VCaP (cell line): ENCODE results near the gene TBATA.

ENCODE experiments used
- H3K27ac ChIP-seq: fragments of 450-650 bp; 2 replicates; pipeline ENCODE4 v1.5.1; 2017
- TF ChIP-seq, protein P1 (sequence below): fragments of 450-650 bp; conservative IDR thresholded peaks from 2 replicates; pipeline ENCODE4 v1.5.1; 2017; ENCODE audit warnings: mild to moderate bottlenecking, moderate library complexity

The TBATA gene

DNA sequence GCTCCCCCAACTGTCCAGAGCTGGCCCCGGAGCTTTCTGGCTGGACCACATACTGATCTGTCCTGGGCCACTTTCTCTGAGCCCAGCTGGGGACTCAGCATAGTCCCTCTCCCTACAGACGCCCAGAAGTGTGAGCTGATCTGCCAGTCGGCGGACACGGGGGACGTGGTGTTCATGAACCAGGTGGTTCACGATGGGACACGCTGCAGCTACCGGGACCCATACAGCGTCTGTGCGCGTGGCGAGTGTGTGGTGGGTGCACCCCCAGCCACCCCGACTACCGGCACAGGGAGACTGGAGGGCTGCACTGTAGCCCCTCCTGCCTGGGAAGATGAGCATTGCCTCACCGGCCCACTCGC lies 41.8 kb downstream of the TBATA start:
- H3K27ac ChIP-seq = no peak overlapping the region
- TF ChIP-seq, protein P1, sequence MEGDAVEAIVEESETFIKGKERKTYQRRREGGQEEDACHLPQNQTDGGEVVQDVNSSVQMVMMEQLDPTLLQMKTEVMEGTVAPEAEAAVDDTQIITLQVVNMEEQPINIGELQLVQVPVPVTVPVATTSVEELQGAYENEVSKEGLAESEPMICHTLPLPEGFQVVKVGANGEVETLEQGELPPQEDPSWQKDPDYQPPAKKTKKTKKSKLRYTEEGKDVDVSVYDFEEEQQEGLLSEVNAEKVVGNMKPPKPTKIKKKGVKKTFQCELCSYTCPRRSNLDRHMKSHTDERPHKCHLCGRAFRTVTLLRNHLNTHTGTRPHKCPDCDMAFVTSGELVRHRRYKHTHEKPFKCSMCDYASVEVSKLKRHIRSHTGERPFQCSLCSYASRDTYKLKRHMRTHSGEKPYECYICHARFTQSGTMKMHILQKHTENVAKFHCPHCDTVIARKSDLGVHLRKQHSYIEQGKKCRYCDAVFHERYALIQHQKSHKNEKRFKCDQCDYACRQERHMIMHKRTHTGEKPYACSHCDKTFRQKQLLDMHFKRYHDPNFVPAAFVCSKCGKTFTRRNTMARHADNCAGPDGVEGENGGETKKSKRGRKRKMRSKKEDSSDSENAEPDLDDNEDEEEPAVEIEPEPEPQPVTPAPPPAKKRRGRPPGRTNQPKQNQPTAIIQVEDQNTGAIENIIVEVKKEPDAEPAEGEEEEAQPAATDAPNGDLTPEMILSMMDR = no peak

DNA sequence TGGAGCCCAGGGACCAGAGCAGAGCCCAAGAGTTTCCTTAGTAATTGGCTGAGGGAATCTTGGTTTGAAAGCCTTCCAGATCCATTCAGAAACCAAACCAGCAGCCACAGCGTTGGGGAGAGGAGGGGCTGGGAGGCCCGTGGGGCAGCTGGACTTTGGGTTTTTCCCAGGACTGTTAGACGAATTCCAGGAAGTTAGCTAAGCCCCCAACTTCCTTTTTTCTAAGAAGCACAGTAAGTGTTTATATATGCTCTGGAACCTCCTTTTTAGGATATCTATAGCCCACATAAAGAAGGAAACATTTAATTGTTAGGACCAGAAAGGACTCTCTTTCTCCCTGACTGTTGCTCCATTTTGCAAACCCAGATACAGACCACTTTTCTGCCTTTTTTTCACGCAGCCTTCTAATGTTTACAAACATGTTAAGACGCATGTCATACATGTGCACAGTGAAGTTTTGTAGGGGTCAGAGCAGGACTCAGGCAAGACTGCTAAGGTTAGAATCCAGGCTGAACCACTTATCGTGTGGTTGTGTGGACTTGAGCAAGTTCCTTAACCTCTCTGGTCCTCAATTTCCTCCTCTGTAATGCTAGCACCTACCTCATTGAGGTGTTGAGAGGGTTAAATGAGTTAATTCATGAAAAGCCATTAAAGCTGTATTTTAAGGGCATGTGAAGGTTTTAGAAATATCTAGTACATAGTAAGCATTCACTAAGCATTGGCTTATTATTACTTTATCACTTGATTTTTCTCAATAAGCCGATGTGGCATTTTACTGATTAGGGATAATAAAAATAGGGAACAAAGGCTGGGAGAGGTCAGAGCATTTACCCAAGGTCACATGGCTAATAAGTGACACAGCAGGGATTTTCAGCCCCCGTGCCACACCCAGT lies 42.4 kb downstream of the TBATA start:
- TF ChIP-seq, protein P1 = no peak
- H3K27ac ChIP-seq = no peak overlapping the region

DNA sequence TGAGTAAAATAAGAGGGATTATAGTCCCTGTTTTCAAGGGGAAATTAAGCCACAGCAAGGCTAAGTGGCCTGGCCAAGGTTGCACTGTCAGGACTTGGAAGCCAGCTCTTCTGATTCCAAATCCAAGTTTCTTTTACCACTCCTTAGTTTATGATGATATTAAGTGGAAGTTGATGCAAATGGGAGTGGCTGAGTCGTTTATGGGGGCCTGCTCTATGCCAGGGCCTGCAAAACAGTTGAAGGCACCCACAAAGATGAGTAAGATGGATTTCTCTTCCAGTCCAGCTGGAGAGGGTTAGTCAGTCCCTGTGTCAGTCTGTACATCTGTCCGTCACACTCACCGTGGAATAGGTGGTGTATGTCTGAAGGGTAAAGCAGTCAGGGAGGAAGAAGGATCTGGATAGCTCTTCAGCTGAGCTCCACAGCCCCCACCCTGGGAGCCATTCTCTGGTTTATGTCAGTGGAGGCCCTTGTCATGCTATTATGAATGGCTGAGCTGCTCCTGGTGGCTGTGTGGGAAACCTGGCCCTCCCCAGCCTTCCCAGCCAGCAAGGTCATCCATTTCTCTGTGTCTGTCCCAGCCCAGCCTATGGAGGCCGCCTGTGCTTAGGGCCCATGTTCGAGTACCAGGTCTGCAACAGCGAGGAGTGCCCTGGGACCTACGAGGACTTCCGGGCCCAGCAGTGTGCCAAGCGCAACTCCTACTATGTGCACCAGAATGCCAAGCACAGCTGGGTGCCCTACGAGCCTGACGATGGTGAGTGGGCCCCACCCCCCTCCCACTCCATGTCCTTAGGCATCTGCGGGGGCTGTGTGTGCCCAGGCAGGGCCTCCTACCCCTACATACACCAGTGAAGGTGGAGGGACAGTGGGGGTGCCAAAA lies 44.5 kb downstream of the TBATA start:
- no peak overlapping the region for H3K27ac ChIP-seq
- TF ChIP-seq, protein P1 = no peak

DNA sequence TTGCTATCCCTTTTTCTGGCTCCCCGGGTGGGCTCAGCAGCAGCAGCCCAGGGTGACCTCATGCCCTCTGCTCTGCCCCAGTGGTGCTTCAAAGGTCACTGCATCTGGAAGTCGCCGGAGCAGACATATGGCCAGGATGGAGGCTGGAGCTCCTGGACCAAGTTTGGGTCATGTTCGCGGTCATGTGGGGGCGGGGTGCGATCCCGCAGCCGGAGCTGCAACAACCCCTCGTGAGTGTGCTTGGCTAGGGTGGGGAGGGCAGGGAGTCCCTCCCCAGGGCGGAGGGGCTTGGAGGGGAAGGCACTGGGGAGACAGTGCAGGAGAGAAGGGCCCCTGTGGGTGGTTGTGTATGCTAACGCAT lies 46.4 kb downstream of the TBATA start:
- TF ChIP-seq, protein P1 = no peak
- H3K27ac ChIP-seq = no peak overlapping the region

DNA sequence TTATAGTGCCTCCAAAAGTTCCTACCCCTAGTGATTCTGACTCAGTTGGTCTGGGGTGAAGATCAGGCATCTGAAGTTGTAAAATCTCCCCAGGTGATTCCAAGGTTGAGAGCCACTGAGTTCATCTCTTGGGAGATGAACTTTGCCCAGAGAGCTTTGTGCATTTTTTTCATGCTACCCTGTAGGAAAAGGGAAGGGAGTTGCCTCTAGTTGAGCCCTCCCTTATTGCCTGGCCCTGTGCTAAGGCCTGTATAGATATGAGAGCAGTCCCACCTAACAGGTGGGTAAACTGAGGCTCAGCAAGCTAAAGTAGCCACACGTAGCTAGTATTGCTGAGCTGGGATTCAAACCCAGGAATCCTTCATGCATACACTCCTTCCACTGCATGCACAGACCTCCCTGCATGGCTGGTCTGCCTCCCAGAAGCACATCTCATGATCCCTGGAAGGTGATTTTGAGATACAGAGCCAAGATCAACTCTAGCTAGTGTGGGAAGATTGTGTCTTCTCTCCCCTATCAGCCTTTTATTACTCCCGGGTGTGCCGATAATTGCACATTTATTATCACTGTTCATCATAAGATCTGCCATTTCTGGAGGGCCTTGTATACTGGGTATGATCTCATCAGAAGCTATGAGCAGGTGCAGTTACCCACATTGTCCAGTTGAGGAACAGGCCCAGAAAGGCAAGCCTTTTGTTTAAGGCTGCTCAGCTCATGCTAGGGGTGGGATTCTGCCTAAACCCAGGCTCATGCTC lies 47.0 kb downstream of the TBATA start:
- H3K27ac ChIP-seq = no peak overlapping the region
- TF ChIP-seq, protein P1 = no peak

DNA sequence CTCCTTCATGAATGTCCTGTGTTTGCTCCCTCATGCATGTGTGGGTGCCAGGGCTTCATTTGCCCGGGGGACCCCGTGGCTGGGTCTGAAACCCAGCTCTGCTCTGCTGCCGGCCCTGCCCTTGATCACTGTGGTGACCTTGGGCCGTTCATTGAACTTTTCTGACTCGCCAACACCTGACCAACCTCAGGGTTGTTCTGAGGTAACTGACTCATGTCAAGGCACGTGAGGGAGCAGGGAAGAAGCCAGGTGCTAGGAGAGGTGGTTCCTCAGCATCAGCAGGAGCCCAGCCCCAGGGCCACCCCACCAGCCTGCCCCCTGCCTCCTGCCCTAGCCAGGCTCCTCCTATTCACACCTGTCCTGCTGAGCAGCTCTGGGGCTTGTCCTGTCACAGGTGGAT lies 47.9 kb downstream of the TBATA start:
- TF ChIP-seq, protein P1 = no peak
- H3K27ac ChIP-seq = no peak overlapping the region

DNA sequence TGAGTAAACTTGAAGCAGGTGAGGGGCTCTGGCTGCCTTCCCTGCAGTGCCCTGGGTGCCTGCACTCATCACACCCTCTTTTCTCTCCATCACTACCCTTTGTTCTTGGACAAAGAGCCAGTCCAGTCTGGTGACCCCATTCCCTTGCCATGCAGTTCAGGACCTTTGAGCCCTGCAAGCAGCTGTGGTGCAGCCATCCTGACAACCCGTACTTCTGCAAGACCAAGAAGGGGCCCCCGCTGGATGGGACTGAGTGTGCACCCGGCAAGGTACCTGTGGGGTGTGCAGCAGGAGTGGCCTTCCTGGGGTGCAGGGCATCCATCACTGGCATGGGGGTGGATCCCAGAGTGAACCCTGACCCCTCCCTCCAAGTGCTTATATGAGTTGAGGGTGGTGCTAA lies 48.7 kb downstream of the TBATA start:
- no peak overlapping the region for H3K27ac ChIP-seq
- TF ChIP-seq, protein P1 = no peak
